ENCODE results near the gene IVNS1ABP. TPM values are rescaled to one million over a fixed set of nuclear protein-coding genes. Genes with fewer than 3 reads are reported as not detected.

Gene IVNS1ABP
- total and polyA plus RNA-seq, 10 of the 15 experiments (the other 5 are each of a cell fraction or from before 2014, with no cell fraction given): 19.2 to 154 (median 43.9) TPM

- TF ChIP-seq NFIC (IDR thresholded peaks at IDR 0.05; ENCODE audit: low read depth, low read length) (no peak), NRF1 (conservative IDR thresholded peaks at IDR 0.05; ENCODE audit: low read depth, low read length) (no peak), ZBTB40 (IDR thresholded peaks at IDR 0.05; ENCODE audit: borderline replicate concordance) (no peak), ZNF384 (IDR thresholded peaks at IDR 0.05; ENCODE audit: borderline replicate concordance, low read depth, low read length) (no peak), CREM (IDR thresholded peaks at IDR 0.05; ENCODE audit: low read depth) (no peak), SUPT20H (IDR thresholded peaks at IDR 0.05; ENCODE audit: borderline replicate concordance, control insufficient read depth, low read depth, low read length) (no peak), YY1 (IDR thresholded peaks at IDR 0.05; ENCODE audit: low read depth, low read length) (no peak), IRF3 (IDR thresholded peaks at IDR 0.05) (no peak), ZNF217 (IDR thresholded peaks at IDR 0.05) (no peak), SRF (IDR thresholded peaks at IDR 0.05; ENCODE audit: low read depth in 2 of 2, low read length in 2 of 2) (no peak), ATF7 (IDR thresholded peaks at IDR 0.05; ENCODE audit: low read depth) (no peak), EZH2 (IDR thresholded peaks at IDR 0.05; ENCODE audit: borderline replicate concordance, control insufficient read depth, low read depth, low read length) (no peak)
Observed at GRCh38 chr1:185281245-185281644, 35.8 kb downstream of the IVNS1ABP start (continued).

Data from GM12878 (cell line).